Occipital lobe (tissue), 2 donors: Measurements from ENCODE around the gene AQP12B. TPM values are rescaled to one million over a fixed set of nuclear protein-coding genes. Genes with fewer than 3 reads are reported as not detected.
"Not testable (repeated sequence)": the region's sequence is repeated elsewhere in the genome, so short reads cannot be mapped to it uniquely, and the experiment has no call there.

Experiments used
- DNase-seq: peaks from one replicate; lab custom pipeline; 2025; lab: John Stamatoyannopoulos, UW
- total RNA-seq: library from RNA; depleted of rRNA; stranded (reverse); fragments of >200 nt; gene quantifications from one replicate; pipeline ENCODE4 v1.2.3, GENCODE V29; 2014

Gene AQP12B
- total RNA-seq = not detected

GRCh38 chr2:240682431-240683224 is at the start of gene AQP12B:
Gene AQP12B, minus strand, starts transcription at chr2:240682885. Its CDS starts 48 bp downstream, at chr2:240682837.
- not testable (repeated sequence) for DNase-seq

- no peak for DNase-seq
Measured at GRCh38 chr2:240732184-240732583, 49.5 kb upstream of the AQP12B start.

- DNase-seq = no peak
Measured at GRCh38 chr2:240731178-240731545, 48.5 kb upstream of the AQP12B start.

GRCh38 chr2:240730501-240731177 is 48.0 kb upstream of the AQP12B start:
- no peak for DNase-seq

- no peak for DNase-seq
Measured at GRCh38 chr2:240728827-240729226, 46.1 kb upstream of the AQP12B start.

- DNase-seq = no peak
Measured at GRCh38 chr2:240728361-240728760, 45.7 kb upstream of the AQP12B start.

- no peak for DNase-seq
Measured at GRCh38 chr2:240727913-240728312, 45.2 kb upstream of the AQP12B start.

- no peak for DNase-seq
Measured at GRCh38 chr2:240727439-240727838, 44.8 kb upstream of the AQP12B start.

- DNase-seq = no peak
Measured at GRCh38 chr2:240726876-240727275, 44.2 kb upstream of the AQP12B start.

- no peak for DNase-seq
Measured at GRCh38 chr2:240725671-240726070, 43.0 kb upstream of the AQP12B start.

- no peak for DNase-seq
Measured at GRCh38 chr2:240725266-240725665, 42.6 kb upstream of the AQP12B start.

- no peak for DNase-seq
Measured at GRCh38 chr2:240724431-240724830, 41.7 kb upstream of the AQP12B start.

GRCh38 chr2:240723851-240724250 is 41.2 kb upstream of the AQP12B start:
- no peak for DNase-seq

- no peak for DNase-seq
Measured at GRCh38 chr2:240722796-240723735, 40.4 kb upstream of the AQP12B start.

- DNase-seq = no peak
Measured at GRCh38 chr2:240722376-240722775, 39.7 kb upstream of the AQP12B start.

GRCh38 chr2:240721596-240722180 is 39.0 kb upstream of the AQP12B start:
- DNase-seq = no peak

GRCh38 chr2:240720686-240721595 is 38.3 kb upstream of the AQP12B start:
- no peak for DNase-seq

GRCh38 chr2:240719676-240720545 is 37.2 kb upstream of the AQP12B start:
- DNase-seq = no peak

- DNase-seq = no peak
Measured at GRCh38 chr2:240718896-240719490, 36.3 kb upstream of the AQP12B start.
